WTC11 (cell line): Measurements from ENCODE around the gene FAM181B. TPM values are rescaled to one million over a fixed set of nuclear protein-coding genes. Genes with fewer than 3 reads are reported as not detected.

Source experiments
- ATAC-seq: fragments of 200-7000 bp; cut with Tn5 transposase; 2 replicates; pipeline ENCODE4 v1.10.0; 2021; ENCODE audit warnings: mild to moderate bottlenecking, moderate library complexity
- CTCF ChIA-PET: fragments of 300-600 bp; sonication (Branson Sonifier 250); formaldehyde crosslinking; loops from one replicate; lab custom pipeline; 2021; ENCODE audit warnings: antibody characterized with exemption; lab: Charles Lee
- POLR2A ChIA-PET: fragments of 350-600 bp; sonication (Branson Sonifier 250); formaldehyde crosslinking; loops from one replicate; lab custom pipeline; 2021; ENCODE audit warnings: antibody characterized with exemption; lab: Charles Lee
- DNase-seq: peaks from one replicate; pipeline ENCODE4 v3.0.0; 2021; ENCODE audit warnings: low spot score
- H3K27ac Mint-ChIP-seq: 2 replicates; pipeline ENCODE4 v1.8.0; 2021; ENCODE audit warnings: mixed read lengths
- H3K27me3 Mint-ChIP-seq: 2 replicates; pipeline ENCODE4 v1.8.0; 2021; ENCODE audit warnings: low read depth, mild to moderate bottlenecking, moderate library complexity, mixed read lengths
- H3K36me3 Mint-ChIP-seq: 2 replicates; pipeline ENCODE4 v1.8.0; 2021; ENCODE audit warnings: mixed read lengths
- H3K4me1 Mint-ChIP-seq: 2 replicates; pipeline ENCODE4 v1.8.0; 2022; ENCODE audit warnings: mixed read lengths
- H3K4me3 Mint-ChIP-seq: 2 replicates; pipeline ENCODE4 v1.8.0; 2021; ENCODE audit warnings: mild to moderate bottlenecking, moderate library complexity, mixed read lengths
- H3K9me3 Mint-ChIP-seq: 2 replicates; pipeline ENCODE4 v1.8.0; 2021; ENCODE audit warnings: mixed read lengths
- AR ChIP-seq: fragments of 250-450 bp; sonication (Bioruptor Pico); IDR thresholded peaks from 2 replicates; pipeline ENCODE4 v1.9.0; 2021; ENCODE audit warnings: mild to moderate bottlenecking
- CTCF ChIP-seq: fragments of 200-600 bp; IDR thresholded peaks from 2 replicates; pipeline ENCODE4 v1.8.0; 2022; ENCODE audit warnings: antibody characterized with exemption
- TEAD1 ChIP-seq: sonication (generic); formaldehyde crosslinking; IDR thresholded peaks from 2 replicates; pipeline ENCODE4 v1.8.0; 2022; ENCODE audit warnings: mild to moderate bottlenecking, missing genetic modification reagents
- ZNF281 ChIP-seq: sonication (generic); formaldehyde crosslinking; IDR thresholded peaks from 2 replicates; pipeline ENCODE4 v1.8.0; 2023; ENCODE audit warnings: mild to moderate bottlenecking, missing genetic modification reagents
- ZNF532 ChIP-seq: fragments of 250-450 bp; sonication (Bioruptor Pico); IDR thresholded peaks from 2 replicates; pipeline ENCODE4 v1.9.0; 2021; ENCODE audit warnings: mild to moderate bottlenecking, borderline replicate concordance
- total RNA-seq: library from RNA; stranded (reverse); gene quantifications from 3 replicates; pipeline ENCODE4 v1.2.3, GENCODE V29; 2021

FAM181B gene
- total RNA-seq, 1 experiment from 2014 or later: 1.1 TPM

GRCh38 chr11:82775736-82776346 lies 42.2 kb upstream of the FAM181B start:
- no peak overlapping the region for H3K27ac Mint-ChIP-seq
- ChIA-PET POLR2A (no interaction called here), CTCF (interaction anchor here (0.5 to 2.2 kb wide), 44 partner anchors 9 to 1034 kb away, joined by 3 to 22 read pairs (median 4); partner anchors contain the start of genes DDIAS, FAM181B and PRCP)
- ATAC-seq: peak; percentile 100
- DNase-seq: peak; percentile 78
- no peak overlapping the region for H3K4me3 Mint-ChIP-seq
- no peaks in the 10 kb centered on the region for H3K27me3 Mint-ChIP-seq
- no peak for TF ChIP-seq AR (CRISPR knock-in tag)
- peak; percentile 80 for TF ChIP-seq CTCF
- no peaks in the 10 kb centered on the region for H3K36me3 Mint-ChIP-seq
- peaks cover 3% of the 10 kb centered on the region; the same call in 1 of the 2 replicates for H3K9me3 Mint-ChIP-seq
- H3K4me1 Mint-ChIP-seq: no peaks in the 10 kb centered on the region

GRCh38 chr11:82775218-82775617 lies 41.6 kb upstream of the FAM181B start:
- ATAC-seq: no peak

More at GRCh38 chr11:82775218-82775617, 41.6 kb upstream of the FAM181B start:
- POLR2A ChIA-PET: no interaction called here
- Mint-ChIP-seq H3K27me3 (no peaks in the 10 kb centered on the region), H3K4me1 (no peaks in the 10 kb centered on the region), H3K4me3 (no peak overlapping the region), H3K36me3 (no peaks in the 10 kb centered on the region), H3K9me3 (peaks cover 3% of the 10 kb centered on the region; the same call in 1 of the 2 replicates), H3K27ac (no peak overlapping the region)
- CTCF ChIA-PET: interaction anchor here (0.9 to 2.2 kb wide), 14 partner anchors 8 to 1035 kb away, joined by 3 to 22 read pairs (median 6); no protein-coding TSS in a partner anchor
- no peak for TF ChIP-seq TEAD1 (CRISPR knock-in tag)
- TF ChIP-seq ZNF281 (CRISPR knock-in tag): no peak
- no peak for TF ChIP-seq ZNF532
- DNase-seq: no peak
